GM19395 (cell line): ENCODE data around the gene EPHA2.

Source experiments
- ATAC-seq: cut with Tn5 transposase; IDR thresholded peaks from one replicate; pipeline ENCODE4 v1.9.1; 2021; ENCODE audit warnings: mild to moderate bottlenecking, moderate library complexity; ENCODE audit not compliant: unreplicated experiment

The EPHA2 gene

DNA sequence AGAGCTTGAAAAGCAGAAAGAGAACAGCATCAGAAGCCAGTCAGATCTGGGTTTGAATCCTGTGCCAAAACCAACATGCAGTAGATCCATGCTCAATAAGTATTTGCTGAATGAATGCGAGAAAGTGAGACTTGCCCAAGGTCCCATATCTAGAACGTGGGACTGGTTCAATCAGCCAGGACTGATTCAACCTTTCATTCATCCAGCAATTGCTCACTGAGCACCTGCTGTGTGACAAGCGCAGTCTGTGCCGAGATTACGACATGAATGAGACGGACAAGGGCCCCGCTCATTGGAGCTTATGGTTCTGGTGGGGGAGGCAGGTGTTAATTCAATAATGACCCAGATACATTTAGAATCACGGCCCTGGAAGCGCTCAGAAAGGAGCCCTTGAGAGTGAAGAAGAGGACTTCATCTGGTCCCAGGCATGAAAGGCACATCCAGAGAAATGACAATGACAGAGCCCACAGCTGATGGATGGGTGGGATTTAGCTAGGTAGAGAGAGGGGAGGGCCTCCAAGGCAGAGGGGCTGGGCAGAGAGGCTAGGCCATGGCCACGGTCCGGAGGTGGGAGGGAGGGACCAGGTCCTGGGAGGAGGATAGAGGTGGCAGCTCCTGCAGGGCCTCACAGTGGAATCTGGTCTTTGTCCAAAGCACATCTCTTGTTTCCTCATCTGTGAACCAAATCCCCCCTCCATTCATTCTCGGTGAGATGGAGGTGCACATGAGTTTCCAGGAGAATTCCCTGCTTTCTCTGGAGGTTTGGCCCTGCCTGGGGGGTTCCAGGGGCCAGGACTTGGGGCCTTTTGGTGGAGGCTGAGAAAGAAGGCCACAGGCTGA lies 78.2 kb downstream of the EPHA2 start:
- no peak for ATAC-seq

GRCh38 chr1:16076865-16077238 lies 79.0 kb downstream of the EPHA2 start:
- no peak for ATAC-seq

DNA sequence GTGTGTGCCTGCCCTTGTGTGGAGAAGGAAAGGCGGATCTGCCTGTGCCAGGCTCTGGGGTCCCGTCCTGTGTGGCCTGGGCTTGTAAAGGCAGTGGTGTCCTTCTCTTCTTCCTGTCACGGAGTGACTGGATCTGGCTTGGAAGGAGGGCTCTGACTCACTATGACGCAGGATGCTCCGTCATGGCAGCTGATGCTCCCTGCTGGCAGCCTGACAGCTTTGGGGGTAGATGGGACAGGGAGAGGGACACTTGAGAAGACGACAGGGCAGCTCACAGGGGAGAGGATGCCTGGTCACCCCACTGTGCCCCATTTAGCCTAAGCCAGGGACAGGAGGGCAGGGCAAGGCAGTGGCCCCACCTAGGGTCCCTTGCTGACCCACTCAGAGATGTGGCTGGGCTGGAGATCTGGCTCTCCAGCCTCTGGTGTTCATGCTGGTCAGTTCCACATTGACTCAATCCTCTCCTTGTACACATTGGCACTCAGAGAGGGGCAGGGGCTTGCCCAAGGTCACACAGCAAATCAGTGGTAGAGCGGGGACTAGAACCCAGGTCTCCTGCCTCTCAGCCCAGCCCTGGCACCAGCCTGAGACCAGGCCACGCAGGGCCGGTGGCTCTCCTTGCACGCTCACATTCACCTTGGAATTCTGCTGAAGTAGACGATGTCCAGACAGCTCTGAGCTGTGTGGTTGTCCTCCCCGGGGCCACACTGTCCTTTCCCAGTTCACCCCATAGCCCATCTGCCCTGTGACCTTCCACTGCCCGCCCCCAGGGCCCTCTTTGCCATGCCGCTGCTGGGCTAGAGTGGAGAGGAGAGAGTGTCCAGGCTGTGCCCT lies 79.6 kb downstream of the EPHA2 start:
- ATAC-seq = no peak

DNA sequence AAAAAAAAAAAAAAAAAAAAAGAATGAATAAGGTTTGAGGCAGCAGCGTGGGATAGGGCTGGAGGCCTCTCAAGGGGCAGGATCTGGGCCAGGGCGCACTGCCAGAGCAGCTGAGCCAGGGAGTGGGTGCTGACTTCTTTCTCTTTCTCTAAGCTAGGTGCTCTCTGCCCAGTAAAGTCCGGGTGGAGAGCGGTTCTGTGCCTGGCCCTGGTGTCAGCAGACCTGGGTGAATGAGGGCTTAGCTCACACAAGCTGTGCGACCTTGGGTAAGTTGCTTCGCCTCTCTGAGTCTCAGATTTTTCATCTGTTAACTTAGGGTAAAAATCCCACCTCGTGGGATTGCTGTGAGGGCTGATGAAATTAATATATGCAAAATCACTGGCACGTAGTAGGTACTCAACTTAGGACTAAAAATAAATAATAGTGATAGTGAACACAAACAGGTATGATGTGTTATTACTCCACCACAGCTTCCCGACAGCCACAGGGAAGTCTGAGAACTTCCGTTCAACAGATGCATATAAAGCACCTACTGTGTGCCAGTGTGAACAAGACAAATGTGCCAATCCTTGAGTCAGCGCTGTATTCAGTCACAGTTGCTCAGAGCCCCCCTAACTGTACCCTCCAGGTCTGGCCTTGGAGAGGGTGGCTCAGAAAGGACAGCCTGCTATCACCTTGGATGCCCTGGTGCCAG lies 80.4 kb downstream of the EPHA2 start:
- no peak for ATAC-seq
